Activated CD4-positive, alpha-beta T cell treated with anti-CD3 and anti-CD28 coated beads, Interleukin-2, amount 50 U/mL, for 48 hours (primary cell): ENCODE measurements around the gene TSHZ1.

ENCODE experiments used
- DNase-seq, 2 experiments: peaks; one replicate each; pipeline ENCODE4 v3.0.0-alpha.2; 2020

TSHZ1 gene, protein sequence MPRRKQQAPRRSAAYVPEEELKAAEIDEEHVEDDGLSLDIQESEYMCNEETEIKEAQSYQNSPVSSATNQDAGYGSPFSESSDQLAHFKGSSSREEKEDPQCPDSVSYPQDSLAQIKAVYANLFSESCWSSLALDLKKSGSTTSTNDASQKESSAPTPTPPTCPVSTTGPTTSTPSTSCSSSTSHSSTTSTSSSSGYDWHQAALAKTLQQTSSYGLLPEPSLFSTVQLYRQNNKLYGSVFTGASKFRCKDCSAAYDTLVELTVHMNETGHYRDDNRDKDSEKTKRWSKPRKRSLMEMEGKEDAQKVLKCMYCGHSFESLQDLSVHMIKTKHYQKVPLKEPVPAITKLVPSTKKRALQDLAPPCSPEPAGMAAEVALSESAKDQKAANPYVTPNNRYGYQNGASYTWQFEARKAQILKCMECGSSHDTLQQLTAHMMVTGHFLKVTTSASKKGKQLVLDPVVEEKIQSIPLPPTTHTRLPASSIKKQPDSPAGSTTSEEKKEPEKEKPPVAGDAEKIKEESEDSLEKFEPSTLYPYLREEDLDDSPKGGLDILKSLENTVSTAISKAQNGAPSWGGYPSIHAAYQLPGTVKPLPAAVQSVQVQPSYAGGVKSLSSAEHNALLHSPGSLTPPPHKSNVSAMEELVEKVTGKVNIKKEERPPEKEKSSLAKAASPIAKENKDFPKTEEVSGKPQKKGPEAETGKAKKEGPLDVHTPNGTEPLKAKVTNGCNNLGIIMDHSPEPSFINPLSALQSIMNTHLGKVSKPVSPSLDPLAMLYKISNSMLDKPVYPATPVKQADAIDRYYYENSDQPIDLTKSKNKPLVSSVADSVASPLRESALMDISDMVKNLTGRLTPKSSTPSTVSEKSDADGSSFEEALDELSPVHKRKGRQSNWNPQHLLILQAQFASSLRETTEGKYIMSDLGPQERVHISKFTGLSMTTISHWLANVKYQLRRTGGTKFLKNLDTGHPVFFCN (N-terminal part only)

DNA sequence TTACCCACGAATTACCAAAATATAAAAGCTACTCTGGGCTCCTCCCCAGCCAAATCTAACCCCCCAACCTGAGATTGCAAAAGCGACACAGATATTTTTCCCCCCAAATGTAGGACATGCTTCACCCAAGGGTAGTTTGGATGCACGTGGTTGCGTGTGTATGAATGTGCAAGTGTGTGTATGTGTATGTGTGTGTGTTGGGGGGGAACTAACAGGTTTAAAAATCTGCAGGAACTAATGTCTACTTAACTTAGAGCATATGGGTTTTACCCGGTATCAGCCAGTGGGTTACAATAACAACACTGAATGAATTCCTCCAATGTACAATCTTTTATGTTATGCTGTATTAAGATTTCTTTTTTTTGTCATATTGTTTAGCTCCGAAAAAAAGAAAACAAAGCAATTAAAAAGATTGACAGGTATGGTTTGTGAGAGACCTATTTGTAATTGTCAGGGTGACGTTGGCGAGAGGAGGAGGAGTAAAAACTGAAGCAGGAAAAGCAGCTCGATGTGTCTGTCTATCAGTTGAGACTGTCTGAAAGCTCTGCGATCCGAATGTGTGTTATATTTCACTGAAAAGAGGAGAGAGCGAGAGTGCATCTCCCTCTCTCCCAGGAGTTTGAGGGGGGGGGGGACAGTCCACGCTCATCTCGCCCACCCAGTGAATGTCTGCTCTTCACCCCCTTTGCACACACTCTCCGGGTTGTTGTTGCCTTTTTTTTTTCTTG, at the start of gene TSHZ1:
Gene TSHZ1, plus strand, starts transcription at position 524 of the 728 bp plus-strand sequence. CDS start 1,080 bp downstream, outside the sequence.
- peak in 1 of 2 experiments; percentile 57 for DNase-seq

DNA sequence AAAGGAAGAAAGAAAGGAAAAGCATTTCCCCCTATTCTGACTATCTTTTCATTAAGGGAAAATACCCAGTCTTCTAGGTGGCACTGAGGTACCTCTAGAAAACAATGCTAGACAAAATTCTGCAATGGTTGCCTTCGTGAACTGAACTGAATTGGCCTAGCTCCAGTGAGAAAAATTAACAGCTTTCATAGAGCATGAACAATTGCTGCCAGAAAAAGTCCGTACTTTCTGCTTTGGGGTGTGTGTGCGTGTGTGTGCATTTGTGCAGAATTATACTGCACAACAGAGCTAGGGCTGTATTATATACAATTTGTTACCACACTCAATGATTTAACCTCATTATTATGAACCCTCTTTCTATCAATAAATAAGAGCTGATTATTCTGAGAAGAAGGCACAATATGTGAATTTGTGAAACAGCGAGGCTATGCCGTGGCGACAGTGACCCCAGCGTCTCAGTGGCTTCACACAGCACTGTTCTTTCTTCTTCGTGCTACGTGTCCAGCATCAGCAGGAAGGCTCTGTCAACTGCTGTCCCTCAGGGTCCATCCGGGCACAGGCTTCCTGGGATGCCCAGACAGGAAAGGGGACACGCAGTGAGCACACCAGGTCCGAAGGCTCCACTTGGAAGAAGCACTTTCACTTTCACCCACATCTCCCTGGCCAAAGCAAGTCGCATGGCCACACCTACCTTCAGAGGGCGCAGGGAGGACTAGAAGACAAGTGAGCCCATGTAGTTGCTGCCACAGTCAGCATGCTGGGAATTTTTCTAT, 49.2 kb upstream of the TSHZ1 start:
- DNase-seq, result peak in 1 of 2 experiments; percentile 9

DNA sequence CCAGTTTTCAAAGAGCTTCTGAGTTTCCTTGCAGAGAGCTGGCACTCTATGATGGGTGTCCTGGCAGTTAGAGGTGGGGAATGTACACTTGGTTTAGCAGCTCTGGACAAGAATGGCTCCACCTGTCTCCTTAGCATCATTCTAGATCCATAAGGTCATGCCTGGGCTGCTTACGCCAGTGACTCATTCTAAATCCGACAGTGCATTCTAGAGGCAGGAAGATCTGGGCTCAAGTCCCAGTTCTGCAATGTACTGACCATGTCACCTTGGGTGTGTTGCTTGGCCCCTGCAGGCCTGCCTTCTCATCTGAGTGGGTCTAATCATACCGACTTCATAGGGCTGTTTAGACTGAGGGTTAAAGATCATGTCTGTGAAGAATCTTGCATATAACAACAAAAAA, 48.1 kb upstream of the TSHZ1 start:
- DNase-seq, result no peak

DNA sequence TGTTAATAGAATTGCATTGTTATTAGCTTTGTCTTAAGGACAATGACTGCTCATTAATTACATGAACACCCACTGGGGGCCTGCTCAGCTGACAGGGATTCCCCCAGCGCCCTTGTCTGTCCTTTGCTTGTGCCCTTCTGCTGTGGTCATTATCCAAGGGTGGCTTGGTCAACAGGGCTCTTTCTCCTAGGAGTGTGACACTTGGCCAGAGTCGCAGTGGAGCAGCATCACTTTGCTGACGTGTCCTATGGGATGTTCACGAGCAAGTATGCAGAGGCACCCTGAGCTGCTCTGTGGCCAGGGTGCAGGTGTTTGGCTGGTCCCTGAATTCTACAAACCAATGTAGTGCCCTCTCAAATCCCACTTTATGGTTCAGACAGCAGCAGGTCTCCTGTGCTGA, 47.6 kb upstream of the TSHZ1 start:
- DNase-seq, result no peak

DNA sequence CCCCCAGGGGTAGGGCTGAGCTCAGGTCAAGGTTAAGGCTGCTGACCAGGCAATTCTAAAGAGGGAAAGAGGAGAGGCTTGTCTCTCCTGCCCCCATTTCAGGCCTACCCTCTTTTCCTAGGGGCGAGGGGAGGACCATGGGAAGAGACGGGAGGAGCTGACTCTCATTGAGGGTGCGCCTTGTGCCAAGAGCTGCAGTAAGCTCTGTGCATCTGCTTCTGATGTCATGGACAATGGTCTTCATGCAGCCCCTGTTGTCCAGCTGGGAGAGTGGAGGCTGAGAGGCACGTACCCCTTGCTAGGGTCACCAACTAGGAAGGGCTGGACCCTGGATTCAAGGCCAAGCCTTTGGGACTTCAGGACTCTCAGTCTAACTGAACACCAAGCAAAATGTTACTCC, 46.9 kb upstream of the TSHZ1 start:
- DNase-seq, result no peak

- DNase-seq, result no peak
Measured at GRCh38 chr18:75164479-75164878, 46.1 kb upstream of the TSHZ1 start.

DNA sequence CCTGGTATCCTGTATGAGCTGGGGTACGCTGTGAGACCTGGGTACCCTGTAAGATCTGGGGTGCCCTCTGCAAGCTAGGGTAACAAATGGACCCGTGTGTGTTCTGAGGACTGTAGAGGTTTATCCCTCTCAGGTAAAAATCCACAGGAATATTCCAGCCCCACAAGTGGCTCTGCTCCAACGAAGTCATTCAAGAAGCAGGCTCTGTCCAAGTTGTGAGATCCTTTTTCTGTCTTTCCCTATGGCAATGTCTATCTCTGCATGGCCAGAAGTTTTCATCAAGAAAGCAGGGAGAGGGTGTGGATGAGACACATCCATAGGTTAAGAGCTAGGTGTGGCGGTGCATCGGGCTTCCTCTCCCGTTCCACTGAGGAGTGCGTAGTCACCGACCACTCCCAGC, 44.7 kb upstream of the TSHZ1 start:
- no peak for DNase-seq

DNA sequence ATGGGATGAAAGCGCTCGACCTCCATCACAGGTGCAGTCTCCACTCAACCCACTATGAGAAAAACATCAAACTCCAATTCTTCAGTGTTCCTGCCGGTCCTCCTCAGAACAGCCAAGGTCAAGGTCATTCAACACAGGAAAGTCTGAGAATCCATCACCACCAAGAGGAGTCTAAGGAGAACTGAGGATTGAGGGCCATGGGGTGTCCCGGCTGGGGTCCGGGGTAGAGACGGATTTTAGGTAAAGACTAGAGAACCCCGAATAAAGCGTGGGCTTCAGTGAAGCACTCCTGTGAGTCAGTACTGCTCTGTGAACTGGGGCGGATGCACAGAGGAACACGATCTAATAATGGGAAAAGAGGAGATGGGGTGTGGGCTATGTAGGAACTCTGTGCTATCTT, 43.5 kb upstream of the TSHZ1 start:
- DNase-seq, result no peak

GRCh38 chr18:75167759-75168618, 42.6 kb upstream of the TSHZ1 start:
- no peak for DNase-seq

- no peak for DNase-seq
Measured at GRCh38 chr18:75168619-75169018, 42.0 kb upstream of the TSHZ1 start.

DNA sequence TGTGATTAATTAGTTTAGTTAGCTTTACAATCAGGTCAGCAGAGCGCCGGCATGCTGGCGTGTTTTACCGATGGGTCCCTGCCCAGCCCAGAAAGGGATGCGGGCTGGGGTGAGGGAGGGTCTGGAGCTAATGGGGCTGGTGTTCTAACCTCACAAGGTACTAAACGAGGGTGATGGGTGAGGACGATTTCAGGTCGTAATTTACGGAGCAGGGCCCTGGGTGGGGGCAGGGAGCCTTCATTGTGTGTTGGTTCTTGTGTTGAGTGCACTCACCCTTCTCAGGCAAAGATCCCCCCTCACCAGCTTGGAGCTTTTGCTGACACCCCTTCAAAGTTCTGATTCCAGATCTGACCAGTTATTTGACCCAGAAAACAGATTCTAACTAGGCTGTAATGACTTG, 41.2 kb upstream of the TSHZ1 start:
- no peak for DNase-seq

DNA sequence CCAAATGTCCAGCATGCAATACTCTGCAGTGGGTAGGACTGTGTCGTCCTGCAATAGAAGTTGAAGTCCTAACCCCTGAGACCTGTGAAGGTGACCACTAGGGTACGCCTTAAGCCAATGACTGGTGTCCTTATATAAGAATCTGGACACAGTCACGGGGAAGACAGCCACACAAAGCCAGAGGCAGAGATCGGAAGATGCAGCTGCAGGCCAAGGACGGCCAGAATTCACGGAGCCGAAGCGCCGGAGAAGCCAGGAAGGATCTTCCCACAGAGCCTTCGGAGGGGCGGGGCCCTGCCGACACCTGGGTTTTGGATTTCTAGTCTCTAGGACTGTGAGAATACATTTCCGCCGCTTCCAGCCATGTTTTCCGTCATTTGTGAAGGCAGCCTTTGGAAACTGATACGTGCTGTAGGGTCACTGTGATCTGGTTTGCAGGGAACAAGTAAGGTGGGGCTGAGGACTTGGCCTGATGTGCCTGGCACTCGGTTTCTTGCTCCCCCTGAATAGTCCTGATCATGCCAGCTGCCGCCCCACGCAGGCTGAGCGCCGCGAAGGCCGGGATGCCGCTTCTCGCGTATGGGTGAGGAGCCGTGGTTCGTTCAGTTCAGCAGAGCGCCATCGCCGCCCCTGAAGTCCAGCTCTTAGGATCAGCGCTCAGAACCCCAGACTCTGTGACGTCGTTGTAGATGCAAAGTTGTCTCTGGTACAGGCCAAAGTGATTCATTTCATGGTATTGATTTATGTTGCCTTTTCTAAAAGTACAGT, 40.4 kb upstream of the TSHZ1 start:
- DNase-seq, result no peak

DNA sequence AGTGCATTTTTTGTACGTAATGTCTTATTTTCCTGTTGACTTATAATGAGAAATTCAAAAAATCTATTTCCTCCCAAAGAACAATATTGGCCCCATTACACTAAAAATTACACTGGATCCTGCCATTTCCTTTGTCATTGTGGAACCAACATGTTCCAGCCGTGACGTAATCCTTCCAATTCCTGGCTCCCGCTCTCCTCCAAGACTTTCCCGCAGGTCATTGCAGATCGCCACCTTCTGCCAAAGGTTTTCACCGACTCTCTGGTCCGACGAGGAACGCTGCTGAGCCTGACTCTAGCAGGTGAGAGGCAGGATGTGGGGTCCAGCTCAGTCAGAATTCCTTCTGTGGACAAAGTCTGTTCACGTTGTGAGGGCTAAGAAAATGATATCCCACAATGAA, 39.7 kb upstream of the TSHZ1 start:
- no peak for DNase-seq

DNA sequence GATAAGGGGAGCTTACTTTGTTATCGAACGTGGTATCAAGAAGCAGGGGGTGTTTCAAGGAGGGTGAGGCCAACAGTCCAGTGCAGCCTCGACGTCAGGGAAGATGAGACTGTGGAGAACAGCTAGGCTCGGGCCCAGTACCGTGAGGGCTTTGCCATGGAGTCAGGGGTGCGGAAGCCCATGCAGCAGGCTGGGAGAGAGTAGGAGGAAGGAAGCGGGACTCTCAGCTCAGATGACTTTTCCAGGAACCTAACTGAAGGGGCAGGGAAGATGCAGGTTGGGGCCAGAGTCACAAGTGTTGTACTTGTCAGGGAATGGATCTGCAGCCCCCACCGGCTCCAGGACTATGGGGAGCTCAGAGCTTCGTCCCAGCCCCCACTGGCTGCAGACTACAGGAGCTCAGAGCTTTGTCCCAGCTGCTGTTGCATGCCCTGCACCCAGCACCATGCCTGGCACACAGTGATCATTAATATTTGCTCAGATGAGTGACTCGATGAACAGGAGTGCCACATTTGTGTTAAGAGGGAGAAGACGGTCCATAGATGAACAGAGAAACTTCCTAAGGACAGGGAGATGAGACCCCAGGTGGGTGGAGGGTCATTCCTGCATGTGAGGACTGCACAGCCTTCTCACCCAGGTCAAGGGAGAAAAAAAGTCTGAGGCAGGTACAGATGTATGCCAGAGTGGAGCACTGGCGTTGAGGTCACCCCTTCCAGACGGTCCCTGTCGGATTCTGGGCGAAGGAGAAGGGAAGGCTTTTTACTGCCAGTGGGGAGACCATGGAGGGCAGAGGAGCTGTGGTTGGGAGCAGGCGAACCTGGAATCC, 38.1 kb upstream of the TSHZ1 start:
- DNase-seq, result no peak

DNA sequence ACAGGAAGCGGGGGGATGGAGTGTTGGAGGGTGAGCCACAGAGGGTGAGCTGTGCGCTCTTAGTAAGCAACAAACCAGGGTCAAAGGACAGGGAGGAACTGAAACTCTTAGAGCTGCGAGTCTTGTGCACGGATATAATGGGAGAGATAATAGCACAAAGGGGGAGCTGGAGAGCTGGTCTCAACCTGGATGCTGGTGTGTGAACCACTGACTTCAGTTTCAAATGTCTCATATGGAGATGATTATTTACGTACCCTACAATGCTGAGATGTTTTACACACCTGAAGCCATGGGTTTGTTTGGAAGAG, 37.5 kb upstream of the TSHZ1 start:
- DNase-seq, result no peak

DNA sequence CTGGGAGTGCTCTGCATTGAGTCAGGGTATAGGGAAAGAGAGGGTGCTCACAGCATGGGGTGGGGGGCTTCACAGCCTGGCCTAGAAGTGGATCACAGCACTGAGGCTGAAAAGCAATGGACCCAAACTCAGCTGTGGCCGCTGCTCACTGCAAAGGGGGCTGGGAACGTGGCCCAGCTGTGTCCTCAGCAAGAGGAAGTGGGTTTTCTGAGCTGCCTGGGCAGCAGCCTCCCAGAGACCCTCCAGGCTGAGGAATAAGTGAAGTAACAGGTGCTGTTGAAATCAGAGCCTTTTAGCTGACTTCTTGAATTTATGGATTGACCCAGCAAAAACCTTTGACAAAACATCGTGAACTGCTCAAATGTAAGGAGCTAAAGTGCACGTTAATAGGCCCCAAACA, 36.9 kb upstream of the TSHZ1 start:
- DNase-seq, result no peak

GRCh38 chr18:75176849-75177248, 33.7 kb upstream of the TSHZ1 start:
- DNase-seq, result no peak

GRCh38 chr18:75178376-75178775, 32.2 kb upstream of the TSHZ1 start:
- no peak for DNase-seq

DNA sequence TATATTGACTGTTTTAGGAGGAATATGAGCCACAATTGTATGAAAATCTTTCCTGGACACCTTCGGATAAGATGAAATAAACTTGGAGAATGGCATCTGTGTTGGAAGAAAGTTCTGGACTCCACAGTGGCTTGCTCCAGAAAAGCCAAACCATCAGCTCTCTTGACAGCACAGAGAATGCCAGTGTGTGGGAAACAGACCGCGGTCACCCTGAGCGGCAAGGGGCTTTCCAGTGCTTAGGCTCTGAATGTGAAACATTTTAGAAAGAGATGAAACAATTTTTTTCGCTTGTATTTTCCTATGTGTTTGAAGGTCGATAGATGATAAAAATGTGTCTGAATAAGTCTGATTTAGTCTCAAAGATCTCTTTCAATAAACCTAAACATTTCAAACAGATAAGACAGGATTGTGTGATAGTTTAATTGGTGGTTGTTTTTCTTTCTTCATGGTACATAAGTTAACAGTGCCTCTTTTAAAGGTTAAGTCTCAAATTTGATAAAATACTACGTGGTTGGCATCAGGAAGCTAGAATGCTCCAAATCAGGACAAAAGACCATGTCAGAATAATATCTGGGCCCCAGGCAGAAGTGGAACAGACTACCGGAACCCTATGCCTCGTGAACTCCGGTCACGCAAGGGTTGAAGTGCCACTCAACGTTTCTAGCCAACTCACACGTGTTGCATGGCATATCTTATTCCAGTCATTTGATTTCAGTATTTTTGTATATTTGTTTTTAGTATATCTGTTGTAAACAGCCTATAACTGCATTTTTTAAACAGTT, 30.6 kb upstream of the TSHZ1 start:
- no peak for DNase-seq
